GM15510 (cell line): Measurements from ENCODE around the gene KCNH5.

ENCODE experiments used
- POLR2A ChIP-seq: IDR thresholded peaks from 3 replicates; pipeline ENCODE4 v1.6.1; 2011; ENCODE audit warnings: borderline replicate concordance; ENCODE audit not compliant: insufficient read length; ENCODE audit errors: extremely low read depth

The KCNH5 gene

GRCh38 chr14:62759796-62760195, 285.5 kb downstream of the KCNH5 start:
- TF ChIP-seq POLR2A = no peak

DNA sequence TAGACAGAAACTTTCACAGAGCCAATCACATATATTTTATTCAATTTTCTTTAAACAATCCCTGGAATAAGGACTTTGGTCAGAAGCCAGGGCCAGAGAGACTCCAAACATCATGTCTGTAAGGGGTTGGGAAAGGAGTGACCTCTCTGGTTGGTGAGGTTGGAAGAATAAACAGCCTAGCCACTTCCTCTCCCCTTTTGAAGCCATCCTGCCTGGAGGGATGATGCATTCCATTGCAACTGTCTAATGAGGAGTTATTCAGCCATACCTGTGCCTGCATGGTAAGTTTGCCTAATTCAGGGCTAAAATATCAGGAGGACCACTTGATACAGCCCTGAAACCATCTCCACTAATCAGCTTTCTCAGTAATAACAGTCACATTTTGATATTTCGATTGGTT, 299.8 kb downstream of the KCNH5 start:
- TF ChIP-seq POLR2A = no peak

DNA sequence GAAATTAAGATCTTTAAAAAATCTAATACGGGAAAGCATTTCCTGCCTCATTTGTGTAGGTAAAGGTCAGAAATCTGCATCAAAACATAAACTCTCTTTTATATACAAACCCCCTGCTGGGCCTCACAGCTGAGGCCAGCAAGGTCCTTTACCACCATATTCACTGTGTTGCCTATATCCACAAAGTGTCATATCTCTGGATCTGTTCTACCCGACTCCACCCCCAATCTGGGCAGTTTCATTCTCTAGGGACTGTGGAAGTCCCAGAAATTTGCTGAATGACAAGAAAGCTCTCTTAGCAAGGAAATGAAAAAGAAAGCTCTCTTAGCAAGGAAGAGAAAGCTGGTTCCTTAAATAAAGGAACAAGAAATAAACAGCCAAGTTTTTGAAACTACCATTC, 301.7 kb downstream of the KCNH5 start:
- no peak for TF ChIP-seq POLR2A

DNA sequence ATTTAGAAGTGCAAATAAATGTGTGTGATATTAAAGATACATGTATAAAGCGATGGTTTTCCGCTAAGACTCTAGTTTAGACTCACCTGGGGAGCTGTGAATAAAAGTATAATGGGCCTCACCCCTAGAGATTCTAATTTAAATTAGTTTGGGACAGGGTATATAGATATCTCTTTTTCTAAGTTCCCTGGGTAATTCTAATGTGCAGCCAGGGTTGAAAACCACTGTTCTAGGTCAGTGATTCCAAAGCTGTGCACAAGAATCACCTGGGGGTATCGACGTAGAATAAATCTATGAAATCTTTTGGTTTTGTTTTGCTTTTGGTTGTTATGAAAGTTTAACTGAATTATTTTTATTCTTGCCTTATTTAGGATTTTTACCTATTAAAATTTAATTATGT, 302.1 kb downstream of the KCNH5 start:
- TF ChIP-seq POLR2A = no peak

DNA sequence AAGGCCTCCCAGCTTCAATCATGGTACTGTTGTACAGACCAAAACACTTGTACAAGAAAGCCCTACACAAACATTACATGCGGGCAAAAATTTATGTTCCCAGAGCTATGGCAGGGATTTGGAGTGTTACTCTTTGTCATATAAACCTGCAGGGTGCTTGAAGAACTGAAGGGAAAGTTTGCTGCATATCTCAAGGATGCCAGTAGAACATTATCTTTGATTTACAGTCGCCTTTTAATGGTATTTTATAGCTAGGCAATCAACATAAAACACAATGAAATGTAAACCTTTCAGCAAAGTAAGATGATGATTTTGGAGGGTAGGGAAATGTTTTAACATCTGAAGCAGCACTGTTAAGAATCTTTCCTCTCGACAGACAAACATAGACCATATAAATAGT, 305.6 kb downstream of the KCNH5 start:
- TF ChIP-seq POLR2A = no peak

DNA sequence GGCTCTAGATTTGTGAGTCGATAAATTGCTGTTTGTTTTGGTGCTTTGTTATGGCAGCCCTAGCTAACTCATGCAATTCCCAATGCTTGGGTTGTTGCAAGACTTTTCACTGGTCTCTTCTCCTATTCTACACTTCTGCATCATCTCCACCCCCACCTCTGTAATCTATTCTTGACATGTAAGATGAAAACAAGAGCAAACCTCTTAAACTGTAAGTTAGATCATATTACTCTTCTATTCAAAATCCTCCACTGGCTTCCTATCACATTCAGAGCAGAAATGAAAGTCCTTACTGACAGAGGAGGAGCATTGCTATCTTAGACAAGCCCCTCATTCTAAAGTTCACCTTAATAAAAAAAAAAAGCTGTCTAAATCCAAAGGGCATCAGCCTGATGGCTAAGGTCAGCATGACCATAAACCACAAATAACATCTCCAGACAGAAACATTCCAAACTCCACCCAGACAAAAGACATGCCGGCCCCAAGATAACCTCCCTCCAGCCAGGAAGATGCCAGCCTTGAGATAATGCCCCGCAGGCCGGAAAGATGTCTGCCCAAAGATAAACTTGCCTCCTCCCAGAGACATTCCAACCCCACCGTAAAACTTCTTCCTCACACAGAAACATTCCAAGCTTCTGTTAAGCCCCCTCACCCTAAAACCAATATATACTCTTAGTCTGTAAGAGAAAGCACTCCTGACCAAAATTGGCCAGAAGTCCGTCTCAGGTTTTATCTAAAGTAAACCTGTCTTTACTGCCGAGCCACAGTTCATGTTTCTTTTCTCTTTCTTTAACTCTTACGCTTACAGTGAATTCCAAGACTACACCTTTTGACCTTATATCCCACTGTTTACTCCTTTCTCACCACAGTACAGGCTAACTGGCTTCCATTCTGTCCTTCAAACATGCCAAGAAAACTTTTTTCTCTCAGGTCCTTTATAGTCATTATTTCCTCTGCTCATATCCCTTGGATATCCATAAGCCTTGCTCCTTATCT, 308.9 kb downstream of the KCNH5 start:
- no peak for TF ChIP-seq POLR2A

DNA sequence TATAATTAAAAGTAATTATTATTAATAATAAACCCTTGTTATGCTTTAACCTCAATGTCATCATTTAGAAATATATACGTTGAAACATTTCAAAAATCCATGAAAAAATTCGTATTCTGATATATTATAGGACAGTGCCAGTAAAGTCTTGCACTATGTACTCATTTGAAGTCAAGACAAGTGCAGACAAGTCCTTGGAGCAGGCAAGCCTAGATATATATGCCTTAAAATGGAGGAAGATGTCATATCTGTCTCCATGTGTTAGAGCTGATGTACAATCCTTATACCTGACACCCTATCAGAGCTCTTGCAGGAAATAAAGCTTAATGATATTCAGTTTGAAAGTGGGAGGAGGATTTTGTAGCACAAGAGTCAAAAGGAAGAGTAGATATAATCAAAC, 310.4 kb downstream of the KCNH5 start:
- TF ChIP-seq POLR2A = no peak

DNA sequence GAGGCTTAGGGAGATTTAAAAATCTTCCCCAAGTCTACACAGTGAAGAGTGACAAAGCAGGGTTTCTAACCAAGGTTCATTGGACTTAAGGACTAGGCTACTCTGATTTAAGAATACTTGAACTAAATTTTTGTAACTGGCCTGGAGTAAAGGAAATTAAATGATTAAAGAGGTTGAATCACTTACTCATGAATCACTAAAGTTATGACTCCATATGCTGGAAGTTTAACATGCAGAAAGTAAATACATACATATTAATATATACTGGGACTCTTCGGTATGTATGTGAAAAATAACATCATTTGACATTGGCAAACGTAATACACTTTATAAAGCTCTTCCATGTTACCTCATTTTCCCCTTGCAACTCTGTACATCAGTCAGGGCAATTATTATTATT, 322.9 kb downstream of the KCNH5 start:
- TF ChIP-seq POLR2A = no peak

- no peak for TF ChIP-seq POLR2A
Observed at GRCh38 chr14:62718629-62719028, 326.6 kb downstream of the KCNH5 start.

GRCh38 chr14:62711351-62712023, 333.8 kb downstream of the KCNH5 start:
- TF ChIP-seq POLR2A = no peak

- no peak for TF ChIP-seq POLR2A
Observed at GRCh38 chr14:62710811-62711210, 334.4 kb downstream of the KCNH5 start.

DNA sequence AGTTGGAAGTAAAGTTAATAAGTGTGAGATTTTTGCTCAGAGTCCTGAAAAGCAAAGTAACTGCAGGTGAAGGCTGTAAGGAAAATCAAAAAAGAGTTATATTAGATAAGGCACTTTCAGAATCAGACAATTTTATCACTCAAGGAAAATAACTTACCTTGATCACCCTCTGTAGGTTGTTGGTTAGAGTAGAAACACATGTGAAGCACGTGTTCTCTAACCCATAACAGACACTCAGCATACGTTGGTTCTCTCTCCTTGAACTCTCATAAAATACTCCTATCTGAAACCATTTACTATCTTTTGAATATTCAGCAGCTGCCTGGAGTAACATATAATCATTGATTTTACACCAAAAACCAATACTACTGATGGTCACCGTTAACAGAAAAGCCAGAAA, 335.5 kb downstream of the KCNH5 start:
- no peak for TF ChIP-seq POLR2A

GRCh38 chr14:62706217-62706616, 339.0 kb downstream of the KCNH5 start:
- no peak for TF ChIP-seq POLR2A

DNA sequence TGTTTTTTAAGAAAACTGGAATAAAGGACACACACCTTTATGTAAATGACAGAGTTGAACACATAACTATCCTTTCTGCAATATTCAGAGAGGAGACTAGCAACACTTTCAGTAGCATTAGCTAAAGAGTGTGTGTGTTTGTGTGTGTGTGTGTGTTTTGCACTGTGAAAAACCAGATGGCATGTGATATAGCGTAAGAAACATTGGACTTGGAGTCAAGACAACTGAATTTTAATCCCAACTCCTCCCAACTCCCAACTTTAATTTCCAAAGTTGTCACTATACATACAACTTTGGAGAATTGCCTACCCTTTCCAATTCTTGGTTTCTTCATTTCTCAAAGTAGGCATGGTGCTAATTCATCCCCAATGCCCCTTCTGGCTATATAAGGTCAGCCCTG, 347.8 kb downstream of the KCNH5 start:
- no peak for TF ChIP-seq POLR2A

DNA sequence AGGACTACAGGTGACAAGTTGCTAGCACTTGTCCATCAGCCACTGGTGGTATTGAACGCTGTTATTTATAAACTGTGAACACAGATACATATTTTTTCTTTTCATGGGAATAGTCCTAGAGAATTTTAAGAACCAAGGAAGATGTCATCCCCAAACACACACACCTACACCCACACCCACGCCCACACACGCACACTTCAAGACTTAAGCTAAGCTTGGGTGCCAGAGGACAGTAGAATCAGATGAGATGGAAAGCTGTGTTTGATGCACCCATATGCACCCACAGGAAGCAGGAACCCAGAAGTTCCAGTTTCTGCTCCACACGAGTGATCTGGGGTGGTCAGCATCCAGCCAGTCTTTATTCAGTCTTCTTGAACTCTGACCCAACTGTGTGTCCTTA, 348.3 kb downstream of the KCNH5 start:
- no peak for TF ChIP-seq POLR2A
